ENCODE data around the gene ZBP1.

Gene ZBP1

GRCh38 chr20:57620274-57620990 is at the start of gene ZBP1:
TSS of gene ZBP1 (minus strand) at chr20:57620426. CDS start at chr20:57620295, 131 bp downstream.
- Histone ChIP-seq H3K9ac (peak within 1 kb of the TSS in 9 of 11 experiments; percentile 17 to 57 (median 41); a peak in 13 of 22 replicates), H3K4me2 (peak within 1 kb of the TSS; percentile 87 to 97 (median 94))
- TF ChIP-seq Cebpa-rat (IDR thresholded peaks at IDR 0.05) = no peak

GRCh38 chr20:57669632-57670031 is 49.4 kb upstream of the ZBP1 start:
- Histone ChIP-seq H3K36me3 (no peaks in the 10 kb centered on the region), H3K4me1 (peaks cover 18 to 100% (median 95%) of the 10 kb centered on the region in 10 experiments), H3K4me2 (peak overlapping the region in 6 of 11 experiments; percentile 2 to 93 (median 53); a peak in 8 of 22 replicates), H3K9me3 (replicated peaks in 1 of 11) (no peaks in the 10 kb centered on the region), H3K27ac (no peak overlapping the region), H3K4me3 (no peak overlapping the region), H3K27me3 (peaks cover 0 to 15% (median 0%) of the 10 kb centered on the region in 11 experiments; a peak in 3 of 22 replicates), H3K9ac (no peak overlapping the region), H4K20me1 (peaks cover 0 to 92% (median 18%) of the 10 kb centered on the region in 11 experiments; a peak in 12 of 22 replicates)
- TF ChIP-seq Cebpa-rat (IDR thresholded peaks at IDR 0.05) = no peak

More at GRCh38 chr20:57620274-57620990, at the start of gene ZBP1:
- Histone ChIP-seq H3K27me3 (peaks cover 0 to 36% (median 10%) of the 10 kb centered on the region in 11 experiments; a peak in 13 of 22 replicates), H3K4me1 (peaks cover 41 to 78% (median 69%) of the 10 kb centered on the region in 10 experiments), H4K20me1 (peaks cover 0 to 18% (median 0%) of the 10 kb centered on the region in 11 experiments; a peak in 4 of 22 replicates), H3K27ac (peak within 1 kb of the TSS in 9 of 11 experiments; percentile 23 to 63 (median 38); a peak in 14 of 22 replicates), H3K9me3 (replicated peaks in 1 of 11) (peaks cover 0 to 17% (median 9%) of the 10 kb centered on the region in 11 experiments; a peak in 15 of 22 replicates), H3K4me3 (peak within 1 kb of the TSS; percentile 1 to 52 (median 28); a peak in 19 of 20 replicates), H3K36me3 (no peaks in the 10 kb centered on the region)

GRCh38 chr20:57667924-57668782 is 47.9 kb upstream of the ZBP1 start:
- Histone ChIP-seq H3K27ac (peak overlapping the region in 4 of 11 experiments; percentile 17 to 58 (median 41); a peak in 5 of 22 replicates), H3K27me3 (peaks cover 0 to 15% (median 0%) of the 10 kb centered on the region in 11 experiments; a peak in 3 of 22 replicates), H3K9me3 (replicated peaks in 1 of 11) (no peaks in the 10 kb centered on the region), H3K4me2 (peak overlapping the region in 9 of 11 experiments; percentile 15 to 93 (median 75); a peak in 17 of 22 replicates), H4K20me1 (peaks cover 0 to 92% (median 33%) of the 10 kb centered on the region in 11 experiments; a peak in 13 of 22 replicates), H3K4me3 (no peak overlapping the region; a peak in 1 of 20 replicates), H3K4me1 (peaks cover 15 to 100% (median 96%) of the 10 kb centered on the region in 10 experiments), H3K36me3 (no peaks in the 10 kb centered on the region), H3K9ac (peak overlapping the region in 5 of 11 experiments; percentile 24 to 63 (median 53); a peak in 6 of 22 replicates)
- TF ChIP-seq Cebpa-rat (IDR thresholded peaks at IDR 0.05) = no peak

GRCh38 chr20:57667388-57667787 is 47.2 kb upstream of the ZBP1 start:
- Histone ChIP-seq H3K4me1 (peaks cover 7 to 100% (median 96%) of the 10 kb centered on the region in 10 experiments), H4K20me1 (peaks cover 0 to 92% (median 38%) of the 10 kb centered on the region in 11 experiments; a peak in 14 of 22 replicates), H3K9ac (peak overlapping the region in 5 of 11 experiments; percentile 12 to 63 (median 53); a peak in 5 of 22 replicates), H3K4me3 (peak overlapping the region in 2 of 10 experiments; percentile 9 to 29; a peak in 2 of 20 replicates), H3K27me3 (peaks cover 0 to 10% (median 0%) of the 10 kb centered on the region in 11 experiments; a peak in 2 of 22 replicates), H3K27ac (peak overlapping the region in 5 of 11 experiments; percentile 13 to 58 (median 39); a peak in 7 of 22 replicates), H3K4me2 (peak overlapping the region in 9 of 11 experiments; percentile 15 to 93 (median 75); a peak in 17 of 22 replicates), H3K9me3 (replicated peaks in 1 of 11) (no peaks in the 10 kb centered on the region), H3K36me3 (no peaks in the 10 kb centered on the region)
- no peak for TF ChIP-seq Cebpa-rat (IDR thresholded peaks at IDR 0.05)

GRCh38 chr20:57666834-57667157 is 46.6 kb upstream of the ZBP1 start:
- peaks cover 0 to 97% (median 44%) of the 10 kb centered on the region in 11 experiments; a peak in 14 of 22 replicates for H4K20me1 ChIP-seq
- H3K4me2 ChIP-seq = peak overlapping the region in 9 of 11 experiments; percentile 15 to 93 (median 75); a peak in 16 of 22 replicates
- H3K4me1 ChIP-seq = peaks cover 3 to 100% (median 96%) of the 10 kb centered on the region in 10 experiments; a peak in 17 of 20 replicates
- H3K36me3 ChIP-seq = no peaks in the 10 kb centered on the region
- peak overlapping the region in 4 of 11 experiments; percentile 26 to 58 (median 40); a peak in 6 of 22 replicates for H3K27ac ChIP-seq
- H3K9me3 ChIP-seq (replicated peaks in 1 of 11) = no peaks in the 10 kb centered on the region
- TF ChIP-seq Cebpa-rat (IDR thresholded peaks at IDR 0.05) = no peak
- H3K9ac ChIP-seq = peak overlapping the region in 5 of 11 experiments; percentile 12 to 63 (median 53); a peak in 5 of 22 replicates
- H3K4me3 ChIP-seq = peak overlapping the region in 1 of 10 experiments; percentile 29; a peak in 2 of 20 replicates
- peaks cover 0 to 9% (median 0%) of the 10 kb centered on the region in 11 experiments; a peak in 1 of 22 replicates for H3K27me3 ChIP-seq

- peaks cover 0 to 98% (median 47%) of the 10 kb centered on the region in 11 experiments; a peak in 14 of 22 replicates for H4K20me1 ChIP-seq
- H3K4me3 ChIP-seq = no peak overlapping the region
- peaks cover 0 to 6% (median 0%) of the 10 kb centered on the region in 11 experiments; a peak in 1 of 22 replicates for H3K27me3 ChIP-seq
- no peaks in the 10 kb centered on the region for H3K9me3 ChIP-seq (replicated peaks in 1 of 11)
- peak overlapping the region in 9 of 11 experiments; percentile 15 to 93 (median 75); a peak in 16 of 22 replicates for H3K4me2 ChIP-seq
- TF ChIP-seq Cebpa-rat (IDR thresholded peaks at IDR 0.05) = no peak
- H3K36me3 ChIP-seq = no peaks in the 10 kb centered on the region
- peak overlapping the region in 2 of 11 experiments; percentile 26 to 58; a peak in 3 of 22 replicates for H3K27ac ChIP-seq
- peak overlapping the region in 3 of 11 experiments; percentile 53 to 63 (median 55); a peak in 2 of 22 replicates for H3K9ac ChIP-seq
- peaks cover under 1 to 100% (median 96%) of the 10 kb centered on the region in 10 experiments; a peak in 18 of 20 replicates for H3K4me1 ChIP-seq
Measured at GRCh38 chr20:57666106-57666833, 46.0 kb upstream of the ZBP1 start.

- H3K27ac ChIP-seq = peak overlapping the region in 1 of 11 experiments; percentile 58; a peak in 1 of 22 replicates
- no peak for TF ChIP-seq Cebpa-rat (IDR thresholded peaks at IDR 0.05)
- peaks cover 7 to 100% (median 96%) of the 10 kb centered on the region in 10 experiments; a peak in 18 of 20 replicates for H3K4me1 ChIP-seq
- no peaks in the 10 kb centered on the region for H3K36me3 ChIP-seq
- H3K4me2 ChIP-seq = peak overlapping the region in 5 of 11 experiments; percentile 4 to 93 (median 84); a peak in 7 of 22 replicates
- no peaks in the 10 kb centered on the region for H3K9me3 ChIP-seq (replicated peaks in 1 of 11)
- peaks cover 0 to 6% (median 0%) of the 10 kb centered on the region in 11 experiments; a peak in 1 of 22 replicates for H3K27me3 ChIP-seq
- no peak overlapping the region for H3K4me3 ChIP-seq
- H3K9ac ChIP-seq = 0 out of 22 replicates have a peak overlapping the region, but pooled peaks of 1 of the 11 experiments have one; percentile 53
- peaks cover 0 to 99% (median 47%) of the 10 kb centered on the region in 11 experiments; a peak in 14 of 22 replicates for H4K20me1 ChIP-seq
Measured at GRCh38 chr20:57665589-57665971, 45.4 kb upstream of the ZBP1 start.

Data from BLaER1 treated with 17β-estradiol and CSF1 and Interleukin-3, amounts not matched to agents 10 nM and 100 nM (cell line).